Tracheal epithelial cell (primary cell): ENCODE results near the gene DBT. TPM values are rescaled to one million over a fixed set of nuclear protein-coding genes. Genes with fewer than 3 reads are reported as not detected.

ENCODE experiments used
- total RNA-seq: library from RNA; depleted of rRNA; stranded (reverse); fragments of >200 nt; gene quantifications from 2 replicates; pipeline ENCODE4 v1.2.1, GENCODE V29; 2014

Gene DBT
- total RNA-seq, result 3.4 and 6.4 TPM in 2 replicates

GRCh38 chr1:100249537-100250257 is at the start of gene DBT:
Gene DBT (minus strand): TSS chr1:100249834. CDS start chr1:100249820, 14 bp downstream.

GRCh38 chr1:100265931-100266740 is 16.5 kb upstream of the DBT start, which contains the start of gene RTCA:
Gene RTCA (plus strand): TSS chr1:100266216. CDS start chr1:100266376, 160 bp downstream.

GRCh38 chr1:100178091-100178490 is 71.5 kb downstream of the DBT start, which contains the start of gene LRRC39:
Gene LRRC39 (minus strand): TSS chr1:100178256. CDS start chr1:100168516, 9,740 bp downstream.

Other genes with a start within 250 kb of the DBT start
- gene SASS6, start 116.9 kb downstream of the DBT start, total RNA-seq, result 1.3 and 1.4 TPM in 2 replicates
- 4.8 and 7.5 TPM in 2 replicates for gene TRMT13, start 116.7 kb downstream of the DBT start, total RNA-seq
- 0.43 TPM in 1 of 2 replicates, not detected in the other for gene LRRC39, start 71.6 kb downstream of the DBT start, total RNA-seq
- gene RTCA, start 16.4 kb upstream of the DBT start, total RNA-seq, result 38.6 and 48.0 TPM in 2 replicates
- gene CDC14A, start 102.7 kb upstream of the DBT start, total RNA-seq, result 1.3 and 2.2 TPM in 2 replicates